DOHH2 (cell line): ENCODE results near the gene NEURL1B.

Experiments
- H3F3A ChIP-seq: fragments of 200-600 bp; sonication (generic), shearing (Covaris generic); 2 replicates; pipeline ENCODE4 v1.6.0; 2016; ENCODE audit warnings: antibody characterized with exemption, mild to moderate bottlenecking; ENCODE audit not compliant: control insufficient read depth, insufficient read depth
- H3K27ac ChIP-seq: fragments of 200-600 bp; sonication (generic); 2 replicates; pipeline ENCODE4 v1.5.1; 2014; ENCODE audit warnings: low read depth, mild to moderate bottlenecking, low read length, moderate library complexity
- H3K27me3 ChIP-seq: fragments of 200-600 bp; sonication (generic); 2 replicates; pipeline ENCODE4 v1.6.1; 2014; ENCODE audit warnings: mild to moderate bottlenecking, low read length, mixed read lengths; ENCODE audit not compliant: control insufficient read depth
- H3K36me3 ChIP-seq: fragments of 200-600 bp; sonication (generic); 2 replicates; pipeline ENCODE4 v1.6.1; 2014; ENCODE audit warnings: mild to moderate bottlenecking, low read length, moderate library complexity, mixed read lengths; ENCODE audit not compliant: control insufficient read depth
- H3K4me1 ChIP-seq: fragments of 200-600 bp; sonication (generic); 2 replicates; pipeline ENCODE4 v1.6.1; 2014; ENCODE audit warnings: mild to moderate bottlenecking, low read length, mixed read lengths; ENCODE audit not compliant: control insufficient read depth
- H3K4me2 ChIP-seq: fragments of 200-600 bp; sonication (generic); 2 replicates; pipeline ENCODE4 v1.6.0; 2014; ENCODE audit warnings: mild to moderate bottlenecking, low read length, moderate library complexity
- H3K4me3 ChIP-seq: fragments of 200-600 bp; sonication (generic); 2 replicates; pipeline ENCODE4 v1.5.1; 2014; ENCODE audit warnings: mild to moderate bottlenecking, low read length, mixed read lengths
- H3K79me2 ChIP-seq: fragments of 200-600 bp; sonication (generic); 2 replicates; pipeline ENCODE4 v1.6.1; 2014; ENCODE audit warnings: mild to moderate bottlenecking, low read length, mixed read lengths; ENCODE audit not compliant: control insufficient read depth
- H3K9me2 ChIP-seq: fragments of 200-600 bp; sonication (generic); replicated peaks from 2 replicates; pipeline ENCODE4 v1.6.1; 2014; ENCODE audit warnings: mild to moderate bottlenecking, low read length, mixed read lengths; ENCODE audit not compliant: control insufficient read depth
- H3K9me3 ChIP-seq: fragments of 200-600 bp; sonication (generic); 2 replicates; pipeline ENCODE4 v1.6.1; 2014; ENCODE audit warnings: antibody characterized with exemption, low read length, mixed read lengths; ENCODE audit not compliant: control insufficient read depth, insufficient read depth
- H4K20me1 ChIP-seq: fragments of 200-600 bp; sonication (generic); 2 replicates; pipeline ENCODE4 v1.6.0; 2014; ENCODE audit warnings: low read depth, mild to moderate bottlenecking, antibody characterized with exemption, low read length, moderate library complexity; ENCODE audit not compliant: control insufficient read depth, insufficient read depth
- CTCF ChIP-seq: fragments of 200-600 bp; sonication (generic); IDR thresholded peaks from one replicate; pipeline ENCODE4 v1.5.1; 2014; ENCODE audit warnings: antibody characterized with exemption, mild to moderate bottlenecking, low read depth, low read length; ENCODE audit not compliant: poor library complexity, severe bottlenecking
- EZH2phosphoT487 ChIP-seq: fragments of 200-600 bp; sonication (generic); IDR thresholded peaks from 2 replicates; pipeline ENCODE4 v1.6.1; 2017; ENCODE audit warnings: borderline replicate concordance, mild to moderate bottlenecking, antibody characterized with exemption, low read length, moderate library complexity, mixed read lengths

NEURL1B gene

GRCh38 chr5:172640139-172640538 lies 924 bp upstream of the NEURL1B start:
- no peak overlapping the region for H3K27ac ChIP-seq
- no peaks in the 10 kb centered on the region for H3K79me2 ChIP-seq
- H4K20me1 ChIP-seq, result no peaks in the 10 kb centered on the region
- H3K4me2 ChIP-seq, result peak overlapping the region; percentile 95
- H3K9me3 ChIP-seq, result no peaks in the 10 kb centered on the region
- H3K27me3 ChIP-seq, result peaks cover 47% of the 10 kb centered on the region
- no peak for TF ChIP-seq EZH2phosphoT487
- no peak for TF ChIP-seq CTCF
- no peaks in the 10 kb centered on the region for H3K36me3 ChIP-seq
- H3K4me1 ChIP-seq, result peaks cover 24% of the 10 kb centered on the region
- H3K9me2 ChIP-seq, result no peaks in the 10 kb centered on the region
- peak overlapping the region; percentile 72 for H3K4me3 ChIP-seq
- peaks cover 2% of the 10 kb centered on the region for H3F3A ChIP-seq

- Histone ChIP-seq H3K4me1 (peaks cover 24% of the 10 kb centered on the region), H3K4me3 (no peak overlapping the region), H3K79me2 (no peaks in the 10 kb centered on the region), H3K36me3 (no peaks in the 10 kb centered on the region), H3K27me3 (peaks cover 53% of the 10 kb centered on the region), H4K20me1 (no peaks in the 10 kb centered on the region), H3K4me2 (peak overlapping the region; percentile 95), H3K9me2 (no peaks in the 10 kb centered on the region), H3K9me3 (no peaks in the 10 kb centered on the region), H3F3A (peaks cover 2% of the 10 kb centered on the region), H3K27ac (no peak overlapping the region)
- TF ChIP-seq CTCF, result peak; percentile 27
- no peak; the same call in 1 of the 2 replicates for TF ChIP-seq EZH2phosphoT487
Observed at GRCh38 chr5:172641359-172642050, 442 bp downstream of the NEURL1B start.

GRCh38 chr5:172642051-172642409 lies 967 bp downstream of the NEURL1B start:
- Histone ChIP-seq H3K4me1 (peaks cover 24% of the 10 kb centered on the region), H3F3A (peaks cover 2% of the 10 kb centered on the region), H4K20me1 (no peaks in the 10 kb centered on the region), H3K27me3 (peaks cover 53% of the 10 kb centered on the region), H3K9me2 (no peaks in the 10 kb centered on the region), H3K36me3 (no peaks in the 10 kb centered on the region), H3K4me2 (no peak overlapping the region), H3K4me3 (no peak overlapping the region), H3K79me2 (no peaks in the 10 kb centered on the region), H3K27ac (no peak overlapping the region), H3K9me3 (no peaks in the 10 kb centered on the region)
- TF ChIP-seq EZH2phosphoT487 (no peak), CTCF (no peak)
